Activated CD4-positive, alpha-beta memory T cell treated with anti-CD3 and anti-CD28 coated beads for 36 hours (primary cell): ENCODE data around the gene TSPAN11. TPM values are rescaled to one million over a fixed set of nuclear protein-coding genes. Genes with fewer than 3 reads are reported as not detected.
"Not testable (repeated sequence)": the region's sequence is repeated elsewhere in the genome, so short reads cannot be mapped to it uniquely, and the experiment has no call there.

Experiments
- CTCF ChIA-PET: fragments of 350-600 bp; sonication (Branson Sonifier 250); formaldehyde crosslinking; loops from one replicate; lab custom pipeline; 2021; ENCODE audit warnings: antibody characterized with exemption, inconsistent platforms; lab: Charles Lee
- POLR2A ChIA-PET: fragments of 350-600 bp; sonication (Branson Sonifier 250); formaldehyde crosslinking; loops from one replicate; lab custom pipeline; 2021; ENCODE audit warnings: antibody characterized with exemption; lab: Charles Lee
- DNase-seq: peaks from one replicate; pipeline ENCODE4 v3.0.0-alpha.2; 2020
- H3K27ac Mint-ChIP-seq: one replicate; pipeline ENCODE4 v1.8.0; 2021; ENCODE audit warnings: mixed read lengths
- H3K27me3 Mint-ChIP-seq: one replicate; pipeline ENCODE4 v1.8.0; 2021; ENCODE audit warnings: mixed read lengths
- H3K36me3 Mint-ChIP-seq: one replicate; pipeline ENCODE4 v1.8.0; 2021; ENCODE audit warnings: mixed read lengths
- H3K4me1 Mint-ChIP-seq: one replicate; pipeline ENCODE4 v1.8.0; 2021; ENCODE audit warnings: low read depth, mixed read lengths
- H3K4me3 Mint-ChIP-seq: one replicate; pipeline ENCODE4 v1.8.0; 2021; ENCODE audit warnings: mild to moderate bottlenecking, mixed read lengths
- H3K9me3 Mint-ChIP-seq: one replicate; pipeline ENCODE4 v1.8.0; 2021; ENCODE audit warnings: mixed read lengths
- intact Hi-C: fragments of 100-400 bp; cut with micrococcal nuclease; formaldehyde crosslinking; loops from one replicate; pipeline ENCODE4 v1.15.1; 2023
- total RNA-seq, 2 experiments: library from RNA; stranded (reverse); gene quantifications; one replicate each; pipeline ENCODE4 v1.2.3, GENCODE V29; 2021

TSPAN11 gene
- total RNA-seq, 2 experiments from 2014 or later, result not detected

DNA sequence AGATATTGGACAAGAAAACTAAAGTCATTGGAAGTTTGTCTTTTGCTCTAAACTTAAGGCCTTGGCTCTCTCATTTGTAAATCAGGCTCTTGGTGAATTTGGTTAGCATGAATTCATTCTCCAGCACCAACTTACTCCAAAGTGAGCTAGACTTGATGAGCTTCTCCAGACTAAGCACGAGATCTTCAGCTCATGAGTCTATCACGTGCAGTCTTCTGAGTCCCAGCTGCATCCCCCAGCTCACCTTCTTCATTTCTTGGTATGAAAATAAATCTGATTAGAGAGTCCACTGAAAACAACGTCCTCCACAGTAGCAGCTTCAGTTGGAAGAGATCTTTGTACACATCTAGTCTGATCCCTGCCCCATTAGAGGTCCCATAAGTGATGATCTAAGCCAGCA lies 94.6 kb downstream of the TSPAN11 start:
- ChIA-PET CTCF (interaction anchor here (0.9 kb wide), 1 partner anchor 198 kb away, joined by 3 read pairs; no protein-coding TSS in a partner anchor), POLR2A (no interaction called here)
- intact Hi-C loops, result no loop called here
- Mint-ChIP-seq H3K9me3 (peaks cover 2% of the 10 kb centered on the region), H3K27ac (no peak overlapping the region), H3K36me3 (no peaks in the 10 kb centered on the region), H3K27me3 (peaks cover 6% of the 10 kb centered on the region), H3K4me3 (no peak overlapping the region), H3K4me1 (no peaks in the 10 kb centered on the region)
- DNase-seq, result no peak

DNA sequence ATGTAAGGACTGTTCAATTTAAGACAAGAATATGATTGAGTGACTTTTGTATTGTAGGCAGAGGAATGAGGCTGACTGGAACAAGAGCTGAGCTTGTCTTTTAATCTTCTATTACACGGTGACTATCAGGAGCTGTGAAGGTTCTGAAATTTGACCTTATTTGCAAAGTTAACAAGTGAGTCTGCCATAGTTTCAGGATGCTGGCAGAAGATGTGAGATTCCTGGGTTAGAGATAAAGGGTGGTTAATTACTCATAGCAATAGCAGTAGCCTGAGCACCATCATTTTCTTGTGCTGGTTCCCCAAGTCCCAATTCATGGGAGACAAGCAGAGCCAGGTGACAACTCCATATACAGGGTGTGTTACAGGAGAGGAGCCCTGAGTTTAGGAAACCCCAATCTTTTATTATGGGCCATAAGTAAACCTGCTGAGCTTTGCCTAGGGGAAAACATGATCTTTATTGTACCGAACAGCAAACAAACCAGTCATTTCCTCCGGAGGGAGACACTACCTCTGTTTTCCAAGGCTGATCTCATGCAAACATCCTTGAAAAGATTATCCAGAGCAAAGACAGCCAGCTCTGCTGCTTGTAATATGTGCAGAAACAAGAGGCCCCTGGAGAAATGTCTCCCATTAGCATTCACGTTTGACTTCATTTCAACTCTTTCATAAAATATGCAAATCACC lies 95.4 kb downstream of the TSPAN11 start:
- no peaks in the 10 kb centered on the region for H3K4me1 Mint-ChIP-seq
- ChIA-PET POLR2A (no interaction called here), CTCF (interaction anchor here (0.9 kb wide), 1 partner anchor 199 kb away, joined by 3 read pairs; no protein-coding TSS in a partner anchor)
- intact Hi-C loops, result no loop called here
- H3K27ac Mint-ChIP-seq, result no peak overlapping the region
- H3K9me3 Mint-ChIP-seq, result peaks cover 2% of the 10 kb centered on the region
- H3K36me3 Mint-ChIP-seq, result no peaks in the 10 kb centered on the region
- DNase-seq, result no peak
- no peak overlapping the region for H3K4me3 Mint-ChIP-seq
- H3K27me3 Mint-ChIP-seq, result peaks cover 6% of the 10 kb centered on the region

DNA sequence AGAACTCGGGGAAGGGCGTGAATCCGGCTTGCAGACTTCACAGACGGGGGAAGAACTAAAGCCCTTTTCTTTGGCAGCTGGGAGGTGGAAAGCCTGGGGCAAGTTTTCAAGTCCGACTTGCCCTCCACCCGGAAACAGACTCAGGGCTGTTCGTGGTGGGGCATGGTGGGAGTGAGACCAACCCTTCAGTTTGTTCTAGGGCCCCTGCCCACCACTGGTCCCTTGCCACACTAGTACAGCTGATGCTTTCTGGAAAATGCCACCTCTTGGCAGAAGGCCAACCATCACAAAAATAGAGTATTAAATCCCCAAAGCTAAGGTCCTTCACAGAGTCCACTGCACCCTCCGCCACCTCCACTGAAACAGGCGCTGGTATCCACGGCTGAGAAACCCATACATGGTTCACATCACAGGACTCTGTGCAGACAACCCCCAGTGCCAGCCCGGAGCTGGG lies 96.8 kb downstream of the TSPAN11 start:
- Mint-ChIP-seq H3K4me3 (no peak overlapping the region), H3K27me3 (peaks cover 8% of the 10 kb centered on the region), H3K36me3 (no peaks in the 10 kb centered on the region), H3K4me1 (no peaks in the 10 kb centered on the region), H3K9me3 (peaks cover 2% of the 10 kb centered on the region), H3K27ac (no peak overlapping the region)
- intact Hi-C loops, result no loop called here
- CTCF ChIA-PET, result no interaction called here
- DNase-seq, result no peak
- POLR2A ChIA-PET, result no interaction called here

GRCh38 chr12:31026202-31026601 lies 99.7 kb downstream of the TSPAN11 start:
- Mint-ChIP-seq H3K27ac (no peak overlapping the region), H3K9me3 (no peaks in the 10 kb centered on the region), H3K27me3 (peaks cover 11% of the 10 kb centered on the region), H3K36me3 (no peaks in the 10 kb centered on the region), H3K4me3 (no peak overlapping the region), H3K4me1 (no peaks in the 10 kb centered on the region)
- POLR2A ChIA-PET, result no interaction called here
- intact Hi-C loops, result no loop called here
- no peak for DNase-seq
- CTCF ChIA-PET, result no interaction called here

DNA sequence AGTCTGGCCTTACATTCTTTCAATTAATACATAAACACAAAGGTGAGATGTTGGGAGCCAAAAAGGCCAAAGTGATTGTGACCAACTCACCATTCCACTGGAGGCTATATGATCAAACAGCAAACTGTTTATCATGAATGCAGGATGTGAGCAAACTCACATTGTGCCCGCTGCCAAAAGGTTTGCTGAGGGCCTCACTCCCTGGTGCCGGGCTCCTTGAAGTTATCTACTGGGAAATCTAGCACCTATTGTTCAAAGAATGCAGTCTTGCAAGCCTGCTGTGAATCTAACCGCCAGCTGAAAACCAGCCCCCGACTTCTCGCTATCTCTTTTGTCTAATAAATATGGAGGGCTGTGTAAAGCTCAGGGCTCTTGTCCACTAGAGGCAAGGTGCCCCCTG lies 100.5 kb downstream of the TSPAN11 start:
- H3K27ac Mint-ChIP-seq, CTCF ChIA-PET, DNase-seq, H3K4me3 Mint-ChIP-seq, H3K9me3 Mint-ChIP-seq, H3K4me1 Mint-ChIP-seq, intact Hi-C loops, H3K36me3 Mint-ChIP-seq, POLR2A ChIA-PET: not testable (repeated sequence)
- H3K27me3 Mint-ChIP-seq, result peaks cover 11% of the 10 kb centered on the region

GRCh38 chr12:31029468-31029867 lies 102.9 kb downstream of the TSPAN11 start:
- no peak overlapping the region for H3K27ac Mint-ChIP-seq
- H3K27me3 Mint-ChIP-seq, result peaks cover 11% of the 10 kb centered on the region
- no peaks in the 10 kb centered on the region for H3K36me3 Mint-ChIP-seq
- DNase-seq, result no peak
- ChIA-PET POLR2A (no interaction called here), CTCF (no interaction called here)
- no peak overlapping the region for H3K4me3 Mint-ChIP-seq
- H3K9me3 Mint-ChIP-seq, result no peaks in the 10 kb centered on the region
- intact Hi-C loops, result no loop called here
- H3K4me1 Mint-ChIP-seq, result no peaks in the 10 kb centered on the region

GRCh38 chr12:31029916-31030562 lies 103.5 kb downstream of the TSPAN11 start:
- intact Hi-C loops, result no loop called here

GRCh38 chr12:31031951-31032335 lies 105.4 kb downstream of the TSPAN11 start:
- DNase-seq, result no peak
- ChIA-PET POLR2A (no interaction called here), CTCF (no interaction called here)
- H3K4me3 Mint-ChIP-seq, result no peak overlapping the region
- no peak overlapping the region for H3K27ac Mint-ChIP-seq
- no peaks in the 10 kb centered on the region for H3K36me3 Mint-ChIP-seq
- no peaks in the 10 kb centered on the region for H3K4me1 Mint-ChIP-seq
- intact Hi-C loops, result no loop called here
- no peaks in the 10 kb centered on the region for H3K9me3 Mint-ChIP-seq
- peaks cover 10% of the 10 kb centered on the region for H3K27me3 Mint-ChIP-seq

More at GRCh38 chr12:31029916-31030562, 103.5 kb downstream of the TSPAN11 start:
- Mint-ChIP-seq H3K9me3 (no peaks in the 10 kb centered on the region), H3K4me1 (no peaks in the 10 kb centered on the region), H3K36me3 (no peaks in the 10 kb centered on the region), H3K27me3 (peaks cover 11% of the 10 kb centered on the region), H3K4me3 (no peak overlapping the region), H3K27ac (no peak overlapping the region)
- POLR2A ChIA-PET, result no interaction called here
- CTCF ChIA-PET, result no interaction called here
- no peak for DNase-seq

GRCh38 chr12:31033146-31033545 lies 106.6 kb downstream of the TSPAN11 start:
- H3K27me3 Mint-ChIP-seq, result peaks cover 13% of the 10 kb centered on the region
- H3K36me3 Mint-ChIP-seq, result no peaks in the 10 kb centered on the region
- H3K4me3 Mint-ChIP-seq, result no peak overlapping the region
- H3K4me1 Mint-ChIP-seq, result no peaks in the 10 kb centered on the region
- ChIA-PET POLR2A (no interaction called here), CTCF (interaction anchor here (2.7 kb wide), 1 partner anchor 186 kb away, joined by 6 read pairs; no protein-coding TSS in a partner anchor)
- no peaks in the 10 kb centered on the region for H3K9me3 Mint-ChIP-seq
- intact Hi-C loops, result no loop called here
- no peak overlapping the region for H3K27ac Mint-ChIP-seq
- DNase-seq, result no peak

DNA sequence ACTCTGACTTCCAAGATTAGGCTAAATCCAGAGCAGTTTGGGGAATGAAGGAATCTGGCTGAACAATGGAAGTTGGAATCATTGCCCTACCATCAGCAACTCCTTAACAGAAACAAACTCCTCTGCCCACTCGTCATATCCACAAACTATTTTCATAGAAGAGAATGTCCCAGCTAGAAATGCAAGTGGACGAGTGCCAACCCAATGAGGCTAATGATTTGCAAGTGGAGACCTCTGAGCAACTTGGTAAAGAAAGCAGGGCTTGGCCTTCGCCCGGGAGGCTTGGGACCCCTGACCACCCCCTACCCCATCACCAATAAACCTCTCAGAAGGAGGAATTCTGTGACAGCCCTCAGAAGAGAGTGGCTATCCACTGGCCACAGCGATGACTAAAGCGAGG lies 107.1 kb downstream of the TSPAN11 start:
- Mint-ChIP-seq H3K9me3 (no peaks in the 10 kb centered on the region), H3K27me3 (peaks cover 15% of the 10 kb centered on the region), H3K4me1 (no peaks in the 10 kb centered on the region), H3K4me3 (no peak overlapping the region), H3K36me3 (no peaks in the 10 kb centered on the region), H3K27ac (no peak overlapping the region)
- POLR2A ChIA-PET, result no interaction called here
- no peak for DNase-seq
- intact Hi-C loops, result no loop called here
- CTCF ChIA-PET, result interaction anchor here (2.7 kb wide), 1 partner anchor 186 kb away, joined by 6 read pairs; no protein-coding TSS in a partner anchor

GRCh38 chr12:31034372-31034771 lies 107.8 kb downstream of the TSPAN11 start:
- H3K36me3 Mint-ChIP-seq, result no peaks in the 10 kb centered on the region
- no peaks in the 10 kb centered on the region for H3K4me1 Mint-ChIP-seq
- no peak for DNase-seq
- no peak overlapping the region for H3K27ac Mint-ChIP-seq
- H3K9me3 Mint-ChIP-seq, result no peaks in the 10 kb centered on the region
- ChIA-PET POLR2A (no interaction called here), CTCF (interaction anchor here (2.7 kb wide), 1 partner anchor 187 kb away, joined by 6 read pairs; no protein-coding TSS in a partner anchor)
- no peak overlapping the region for H3K4me3 Mint-ChIP-seq
- intact Hi-C loops, result no loop called here
- H3K27me3 Mint-ChIP-seq, result peaks cover 17% of the 10 kb centered on the region

DNA sequence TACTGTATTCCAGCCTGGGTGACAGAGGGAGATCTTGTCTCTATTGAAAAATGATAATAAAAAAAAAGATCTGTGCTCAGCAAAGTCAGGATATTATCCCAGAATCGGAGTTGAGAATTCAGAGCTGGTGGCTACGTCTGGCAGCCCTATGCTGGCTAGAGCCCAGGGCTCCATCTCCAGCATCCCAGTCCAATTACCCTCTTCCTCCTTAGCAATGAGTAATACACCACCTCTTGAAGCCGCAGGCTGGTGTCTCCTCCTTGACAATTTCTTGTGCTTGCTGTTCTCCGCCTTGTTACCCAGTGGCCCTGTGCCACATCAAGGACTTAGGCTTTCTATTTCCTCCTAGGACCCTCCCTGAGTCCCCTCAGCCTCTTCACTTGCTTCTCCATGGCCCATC lies 108.7 kb downstream of the TSPAN11 start:
- Mint-ChIP-seq H3K27ac (no peak overlapping the region), H3K4me1 (no peaks in the 10 kb centered on the region), H3K27me3 (peaks cover 16% of the 10 kb centered on the region), H3K4me3 (no peak overlapping the region), H3K9me3 (no peaks in the 10 kb centered on the region), H3K36me3 (no peaks in the 10 kb centered on the region)
- DNase-seq, result no peak
- POLR2A ChIA-PET, result no interaction called here
- intact Hi-C loops, result no loop called here
- CTCF ChIA-PET, result interaction anchor here (2.7 kb wide), 1 partner anchor 188 kb away, joined by 6 read pairs; no protein-coding TSS in a partner anchor
